SH-SY5Y (cell line): Measurements from ENCODE around the gene ZBED1.

Experiments
- GATA2 ChIP-seq: IDR thresholded peaks from 2 replicates; pipeline ENCODE4 v1.6.1; 2011; ENCODE audit warnings: mild to moderate bottlenecking, low read depth, low read length
- GATA3 ChIP-seq: IDR thresholded peaks from 2 replicates; pipeline ENCODE4 v1.6.1; 2011; ENCODE audit warnings: low read depth, mild to moderate bottlenecking, low read length, moderate library complexity

DNA sequence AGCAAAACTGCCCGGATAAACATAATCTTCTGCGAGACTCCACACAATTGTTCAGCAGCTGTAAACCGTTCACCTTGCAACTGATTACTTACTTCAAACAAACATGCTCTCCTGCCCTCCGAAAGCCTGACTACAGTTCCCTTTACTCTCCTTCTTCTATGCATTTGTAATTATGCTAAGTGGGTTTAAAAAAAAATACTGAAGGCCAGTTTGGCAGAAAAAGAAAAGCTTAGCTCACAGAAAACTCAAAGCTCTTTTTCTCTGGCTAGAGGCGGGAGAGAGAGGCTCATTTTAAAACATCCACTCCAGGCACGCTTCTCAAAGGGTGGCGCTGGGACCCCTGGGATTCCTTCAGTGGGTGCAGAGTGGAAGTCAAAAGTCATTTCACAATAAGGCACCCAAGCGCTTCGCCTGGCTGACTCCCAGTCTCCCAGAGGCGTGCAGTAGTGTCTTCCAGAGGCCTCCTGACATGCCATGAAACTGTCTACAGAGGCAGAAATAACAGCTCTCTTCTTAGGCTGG lies 1.9 kb downstream of the ZBED1 start:
- TF ChIP-seq GATA2 (no peak), GATA3 (no peak)
